Osteoblast (primary cell): ENCODE measurements around the gene COTL1. TPM values are rescaled to one million over a fixed set of nuclear protein-coding genes. Genes with fewer than 3 reads are reported as not detected.

Source experiments
- DNase-seq: peaks from one replicate; pipeline ENCODE4 v3.0.0; 2011; ENCODE audit warnings: low spot score, mixed read lengths; ENCODE audit not compliant: insufficient read length; ENCODE audit errors: missing footprints
- H2AFZ ChIP-seq: 2 replicates; pipeline ENCODE4 v1.6.0; 2011; ENCODE audit warnings: mild to moderate bottlenecking, low read length
- H3K27ac ChIP-seq: 2 replicates; pipeline ENCODE4 v1.5.1; 2011; ENCODE audit warnings: mild to moderate bottlenecking, low read depth, low read length, moderate library complexity
- H3K27me3 ChIP-seq: 2 replicates; pipeline ENCODE4 v1.6.0; 2012; ENCODE audit warnings: mild to moderate bottlenecking, control low read depth, inconsistent platforms, low read length, moderate library complexity; ENCODE audit not compliant: insufficient read depth
- H3K36me3 ChIP-seq: 2 replicates; pipeline ENCODE4 v1.5.1; 2011; ENCODE audit warnings: mild to moderate bottlenecking, low read length, control low read depth, moderate library complexity; ENCODE audit not compliant: insufficient read depth
- H3K4me1 ChIP-seq: 2 replicates; pipeline ENCODE4 v1.5.1; 2011; ENCODE audit warnings: mild to moderate bottlenecking, low read length, control low read depth, moderate library complexity; ENCODE audit not compliant: insufficient read depth
- H3K4me2 ChIP-seq: 2 replicates; pipeline ENCODE4 v1.6.0; 2011; ENCODE audit warnings: mild to moderate bottlenecking, low read length; ENCODE audit not compliant: insufficient read depth
- H3K4me3 ChIP-seq: fragments of 200-600 bp; sonication (generic); 3 replicates; pipeline ENCODE4 v1.5.1; 2012; ENCODE audit warnings: mild to moderate bottlenecking, low read length, inconsistent platforms; ENCODE audit not compliant: insufficient read depth
- H3K79me2 ChIP-seq: 2 replicates; pipeline ENCODE4 v1.6.0; 2012; ENCODE audit warnings: mild to moderate bottlenecking, low read length, control low read depth, inconsistent platforms; ENCODE audit not compliant: insufficient read depth
- H3K9me3 ChIP-seq: 2 replicates; pipeline ENCODE4 v1.5.1; 2011; ENCODE audit warnings: low read depth, low read length, control low read depth
- H4K20me1 ChIP-seq: 2 replicates; pipeline ENCODE4 v1.6.0; 2012; ENCODE audit warnings: mild to moderate bottlenecking, low read length, control low read depth; ENCODE audit not compliant: insufficient read depth
- CTCF ChIP-seq: IDR thresholded peaks from 2 replicates; pipeline ENCODE4 v1.5.1; 2011; ENCODE audit warnings: mild to moderate bottlenecking, low read depth, low read length, moderate library complexity; ENCODE audit errors: extremely low read depth
- total RNA-seq: library from RNA; depleted of rRNA; stranded (reverse); fragments of >200 nt; gene quantifications from 2 replicates; pipeline ENCODE4 v1.2.3, GENCODE V29; 2012

The COTL1 gene
- total RNA-seq, 1 donor: 145 TPM

GRCh38 chr16:84643180-84643583, 25.3 kb upstream of the COTL1 start:
- Histone ChIP-seq H4K20me1 (no peaks in the 10 kb centered on the region), H3K27me3 (no peaks in the 10 kb centered on the region), H3K36me3 (no peaks in the 10 kb centered on the region), H2AFZ (peak overlapping the region; percentile 67), H3K27ac (peak overlapping the region; percentile 48), H3K4me3 (no peak overlapping the region), H3K9me3 (no peaks in the 10 kb centered on the region), H3K4me1 (peaks cover 27% of the 10 kb centered on the region), H3K79me2 (peaks cover 3% of the 10 kb centered on the region), H3K4me2 (peak overlapping the region; percentile 30)
- no peak for TF ChIP-seq CTCF
- peak; percentile 98 for DNase-seq

- no peak for DNase-seq
- Histone ChIP-seq H3K27ac (no peak overlapping the region), H3K4me3 (no peak overlapping the region), H3K27me3 (no peaks in the 10 kb centered on the region), H3K36me3 (no peaks in the 10 kb centered on the region), H2AFZ (no peak overlapping the region), H3K4me2 (no peak overlapping the region), H3K79me2 (no peaks in the 10 kb centered on the region), H3K4me1 (peaks cover 22% of the 10 kb centered on the region), H4K20me1 (no peaks in the 10 kb centered on the region), H3K9me3 (no peaks in the 10 kb centered on the region)
- no peak for TF ChIP-seq CTCF
These were observed 23.9 kb upstream of the COTL1 start for GRCh38 chr16:84641643-84642358.

- no peaks in the 10 kb centered on the region for H3K36me3 ChIP-seq
- H3K4me1 ChIP-seq: peaks cover 25% of the 10 kb centered on the region
- no peaks in the 10 kb centered on the region for H3K79me2 ChIP-seq
- H3K4me2 ChIP-seq: no peak overlapping the region
- TF ChIP-seq CTCF: no peak
- no peak overlapping the region for H2AFZ ChIP-seq
- H3K27me3 ChIP-seq: no peaks in the 10 kb centered on the region
- no peaks in the 10 kb centered on the region for H3K9me3 ChIP-seq
- H3K4me3 ChIP-seq: no peak overlapping the region
- DNase-seq: no peak
- no peaks in the 10 kb centered on the region for H4K20me1 ChIP-seq
- no peak overlapping the region for H3K27ac ChIP-seq
These were observed 22.3 kb upstream of the COTL1 start for GRCh38 chr16:84640145-84640544.

GRCh38 chr16:84638231-84638806, 20.4 kb upstream of the COTL1 start:
- no peak overlapping the region for H2AFZ ChIP-seq
- no peak overlapping the region for H3K27ac ChIP-seq
- H3K4me1 ChIP-seq: peaks cover 17% of the 10 kb centered on the region
- H3K4me2 ChIP-seq: no peak overlapping the region
- no peak overlapping the region for H3K4me3 ChIP-seq
- H3K79me2 ChIP-seq: no peaks in the 10 kb centered on the region
- H4K20me1 ChIP-seq: no peaks in the 10 kb centered on the region
- no peak for DNase-seq
- H3K9me3 ChIP-seq: no peaks in the 10 kb centered on the region
- H3K36me3 ChIP-seq: no peaks in the 10 kb centered on the region
- no peak for TF ChIP-seq CTCF
- H3K27me3 ChIP-seq: no peaks in the 10 kb centered on the region
